T-helper 2 cell treated with Interferon-gamma antibody and Interleukin-4, amounts not matched to agents 5 μg/mL and 100 μg/mL, for 36 hours (primary cell): ENCODE measurements around the gene CRBN.

ENCODE experiments used
- DNase-seq: peaks from one replicate; pipeline ENCODE4 v3.0.0; 2021; ENCODE audit warnings: low spot score
- H3K27ac Mint-ChIP-seq: one replicate; pipeline ENCODE4 v1.8.0; 2021; ENCODE audit warnings: mild to moderate bottlenecking, mixed read lengths
- H3K27me3 Mint-ChIP-seq: one replicate; pipeline ENCODE4 v1.8.0; 2021; ENCODE audit warnings: low read depth, mixed read lengths
- H3K36me3 Mint-ChIP-seq: one replicate; pipeline ENCODE4 v1.8.0; 2021; ENCODE audit warnings: low read depth, mixed read lengths
- H3K4me1 Mint-ChIP-seq: one replicate; pipeline ENCODE4 v1.8.0; 2021; ENCODE audit warnings: low read depth, mixed read lengths
- H3K4me3 Mint-ChIP-seq: one replicate; pipeline ENCODE4 v1.8.0; 2022; ENCODE audit warnings: mild to moderate bottlenecking, moderate library complexity, mixed read lengths
- H3K9me3 Mint-ChIP-seq: one replicate; pipeline ENCODE4 v1.8.0; 2021; ENCODE audit warnings: mixed read lengths

Gene CRBN

DNA sequence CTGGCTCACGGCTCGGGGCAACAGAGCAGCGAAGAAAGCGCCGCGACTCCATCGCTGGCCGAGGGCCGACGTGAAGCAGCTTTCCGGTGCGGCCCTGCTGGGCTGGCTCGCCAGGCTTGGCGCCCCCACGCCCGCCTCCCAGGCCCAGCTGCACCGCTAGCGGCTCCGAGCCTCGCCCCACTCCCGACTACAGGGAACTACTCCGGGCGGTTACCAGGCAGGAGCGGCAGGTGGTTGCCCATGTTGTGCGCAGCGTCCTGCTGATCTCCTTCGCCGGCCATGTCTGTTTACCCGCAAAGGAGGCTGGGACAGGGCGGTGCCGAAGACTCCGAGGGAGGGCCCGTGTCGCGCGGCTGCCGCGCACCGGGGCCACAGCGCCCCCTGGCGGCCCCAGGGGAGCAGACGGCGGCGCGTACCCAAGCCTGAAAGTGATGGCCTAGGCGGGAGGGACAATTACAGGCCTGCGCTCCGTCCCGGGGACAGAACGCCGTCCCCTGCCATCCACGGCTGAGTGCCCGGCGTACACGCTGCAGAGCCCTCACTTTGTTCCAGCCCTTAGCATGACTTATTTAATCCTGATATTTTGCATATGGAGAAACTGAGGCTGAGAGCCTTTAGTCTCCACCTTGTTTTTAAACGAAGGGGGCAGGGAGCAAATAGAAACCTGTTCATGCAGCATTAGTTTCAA is at the start of gene CRBN:
Gene CRBN, minus strand, starts transcription at position 285 of the 688 bp plus-strand sequence. Its CDS starts 4 bp downstream, at position 281.
- H3K4me1 Mint-ChIP-seq, result peaks cover 48% of the 10 kb centered on the region
- peaks cover 30% of the 10 kb centered on the region for H3K36me3 Mint-ChIP-seq
- H3K9me3 Mint-ChIP-seq, result no peaks in the 10 kb centered on the region
- H3K27ac Mint-ChIP-seq, result peak within 1 kb of the TSS; percentile 92
- peaks cover 5% of the 10 kb centered on the region for H3K27me3 Mint-ChIP-seq
- peak within 1 kb of the TSS; percentile 95 for H3K4me3 Mint-ChIP-seq
- DNase-seq, result peak; percentile 90

DNA sequence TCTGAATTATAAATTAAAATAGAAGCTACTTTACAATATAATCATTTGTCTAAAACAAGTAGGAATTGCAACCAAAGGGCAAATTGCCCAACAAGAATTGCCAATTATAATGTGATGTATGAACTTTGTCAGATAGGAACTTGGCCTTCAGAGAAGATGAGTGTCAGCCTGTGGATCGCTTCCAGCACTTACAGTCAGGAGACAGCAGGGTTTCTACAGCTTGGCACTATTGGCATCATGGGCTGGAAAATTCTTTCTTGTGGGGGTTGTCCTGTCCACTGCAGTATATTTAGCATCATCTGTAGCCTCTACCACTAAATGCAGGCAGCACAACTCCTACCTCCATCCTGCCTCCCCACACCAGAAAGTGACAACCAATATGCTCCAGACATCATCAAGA is 48.1 kb upstream of the CRBN start:
- Mint-ChIP-seq H3K4me3 (no peak overlapping the region), H3K4me1 (no peaks in the 10 kb centered on the region), H3K27me3 (no peaks in the 10 kb centered on the region), H3K9me3 (no peaks in the 10 kb centered on the region), H3K36me3 (no peaks in the 10 kb centered on the region), H3K27ac (no peak overlapping the region)
- no peak for DNase-seq

DNA sequence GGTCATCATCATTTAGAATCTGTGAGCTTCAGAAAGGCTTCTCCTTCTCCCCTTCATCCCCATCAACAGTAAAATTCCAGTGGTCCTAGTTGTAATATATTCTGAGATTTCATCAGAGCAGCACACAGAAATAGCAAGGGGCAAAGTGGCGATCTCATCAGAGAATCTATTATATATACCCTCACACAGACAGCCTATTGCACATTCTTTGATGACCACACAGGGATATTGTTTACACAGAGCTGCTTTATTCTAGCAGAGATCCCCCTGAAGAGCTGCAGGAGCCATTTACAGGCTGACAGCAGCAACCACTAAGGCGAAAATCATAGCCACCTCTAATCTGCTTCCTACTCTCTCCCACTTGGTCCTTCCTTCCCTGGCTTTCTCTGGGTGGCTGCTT is 42.0 kb upstream of the CRBN start:
- no peaks in the 10 kb centered on the region for H3K9me3 Mint-ChIP-seq
- H3K4me3 Mint-ChIP-seq, result no peak overlapping the region
- DNase-seq, result no peak
- H3K27me3 Mint-ChIP-seq, result no peaks in the 10 kb centered on the region
- no peaks in the 10 kb centered on the region for H3K36me3 Mint-ChIP-seq
- no peaks in the 10 kb centered on the region for H3K4me1 Mint-ChIP-seq
- H3K27ac Mint-ChIP-seq, result no peak overlapping the region

DNA sequence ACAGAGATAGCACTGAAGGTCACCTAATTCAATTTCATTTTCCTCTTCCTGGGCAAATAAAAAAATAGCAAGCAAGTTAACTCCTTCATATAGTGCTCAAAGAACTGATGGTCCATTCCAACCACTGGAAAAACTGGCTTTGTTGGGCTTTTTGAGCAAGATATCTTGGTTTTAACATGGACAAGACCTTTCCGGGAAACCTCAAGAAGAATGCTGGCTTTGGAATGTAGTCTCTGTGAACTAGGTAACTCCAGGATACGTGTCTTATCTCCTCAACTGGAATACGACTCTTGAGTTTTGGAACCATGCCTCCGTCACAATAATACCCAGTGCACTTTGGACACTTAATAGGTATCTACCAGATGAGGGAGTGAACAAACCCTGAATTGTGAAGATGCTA is 36.9 kb upstream of the CRBN start:
- H3K27me3 Mint-ChIP-seq, result no peaks in the 10 kb centered on the region
- H3K4me1 Mint-ChIP-seq, result no peaks in the 10 kb centered on the region
- no peak overlapping the region for H3K27ac Mint-ChIP-seq
- no peak for DNase-seq
- H3K36me3 Mint-ChIP-seq, result no peaks in the 10 kb centered on the region
- no peak overlapping the region for H3K4me3 Mint-ChIP-seq
- no peaks in the 10 kb centered on the region for H3K9me3 Mint-ChIP-seq

DNA sequence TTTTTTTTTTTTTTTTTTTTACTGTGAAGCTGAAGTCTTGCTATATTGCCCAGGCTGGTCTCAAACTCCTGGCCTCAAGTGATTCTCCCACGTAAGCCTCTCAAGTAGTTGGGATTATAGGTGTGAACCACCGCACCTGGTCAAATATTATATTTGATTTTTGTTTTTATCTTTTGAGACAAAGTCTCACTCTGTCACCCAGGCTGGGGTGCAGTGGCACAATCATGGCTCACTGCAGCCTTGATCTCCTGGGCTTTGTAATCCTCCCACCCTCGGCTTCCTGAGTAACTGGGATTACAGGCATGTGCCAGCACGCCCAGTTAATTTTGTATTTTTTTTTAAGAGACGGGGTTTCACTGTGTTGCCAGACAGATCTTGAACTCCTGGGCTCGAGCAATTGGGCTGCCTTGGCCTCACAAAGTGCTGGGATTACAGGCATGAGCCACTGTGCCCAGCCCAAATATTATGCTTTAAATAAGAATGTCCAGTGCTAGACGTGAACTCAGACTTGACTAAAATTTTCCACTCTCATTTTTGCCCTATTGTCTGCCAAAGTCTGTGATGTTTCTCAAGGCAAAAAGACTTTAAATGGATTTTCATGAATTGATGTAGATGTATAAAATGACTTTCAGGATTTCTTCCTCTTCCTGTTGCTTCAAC is 33.4 kb upstream of the CRBN start:
- Mint-ChIP-seq H3K36me3 (no peaks in the 10 kb centered on the region), H3K4me1 (no peaks in the 10 kb centered on the region), H3K4me3 (no peak overlapping the region), H3K27me3 (no peaks in the 10 kb centered on the region), H3K27ac (no peak overlapping the region), H3K9me3 (no peaks in the 10 kb centered on the region)
- DNase-seq, result no peak

DNA sequence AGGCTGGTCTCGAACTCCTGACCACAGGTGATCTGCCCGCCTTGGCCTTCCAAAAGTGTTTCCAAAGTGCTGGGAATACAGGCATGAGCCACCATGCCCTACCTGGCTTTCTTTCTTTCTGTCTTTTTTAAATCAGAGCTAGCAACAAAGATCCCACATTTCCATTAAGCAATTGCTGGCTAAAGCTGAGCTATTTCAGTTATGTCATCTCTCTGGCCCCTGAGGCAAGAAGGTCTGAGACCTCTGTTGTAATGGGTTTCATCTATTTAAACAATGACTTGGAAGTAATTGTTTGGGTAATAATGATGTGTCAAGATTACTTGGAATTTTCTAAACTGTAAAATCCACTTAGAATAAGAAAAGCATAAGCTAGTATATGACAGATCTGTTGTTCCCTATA is 30.2 kb upstream of the CRBN start:
- Mint-ChIP-seq H3K27me3 (no peaks in the 10 kb centered on the region), H3K27ac (no peak overlapping the region), H3K4me3 (no peak overlapping the region), H3K9me3 (no peaks in the 10 kb centered on the region), H3K4me1 (no peaks in the 10 kb centered on the region), H3K36me3 (no peaks in the 10 kb centered on the region)
- no peak for DNase-seq

DNA sequence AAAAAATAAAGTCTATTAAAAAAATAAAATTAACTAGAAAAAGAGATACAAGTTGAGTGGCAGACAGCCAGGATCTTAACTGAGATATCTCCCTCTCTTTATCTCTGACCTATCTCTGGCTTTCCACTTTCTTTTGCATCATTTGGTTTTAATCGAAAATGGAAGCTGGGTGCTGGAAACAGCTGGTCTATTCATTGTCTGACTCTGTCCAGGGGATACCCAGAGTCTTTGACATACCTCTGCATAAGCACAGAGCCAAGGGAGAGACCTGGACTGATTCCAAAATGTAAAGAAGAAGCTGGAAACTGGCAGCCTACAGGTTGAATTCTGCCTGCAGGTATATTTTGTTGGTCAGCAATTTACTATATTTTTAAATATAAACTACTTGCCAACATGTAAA is 29.6 kb upstream of the CRBN start:
- no peaks in the 10 kb centered on the region for H3K9me3 Mint-ChIP-seq
- H3K4me3 Mint-ChIP-seq, result no peak overlapping the region
- no peaks in the 10 kb centered on the region for H3K4me1 Mint-ChIP-seq
- no peaks in the 10 kb centered on the region for H3K36me3 Mint-ChIP-seq
- H3K27ac Mint-ChIP-seq, result no peak overlapping the region
- no peak for DNase-seq
- peaks cover 1% of the 10 kb centered on the region for H3K27me3 Mint-ChIP-seq

DNA sequence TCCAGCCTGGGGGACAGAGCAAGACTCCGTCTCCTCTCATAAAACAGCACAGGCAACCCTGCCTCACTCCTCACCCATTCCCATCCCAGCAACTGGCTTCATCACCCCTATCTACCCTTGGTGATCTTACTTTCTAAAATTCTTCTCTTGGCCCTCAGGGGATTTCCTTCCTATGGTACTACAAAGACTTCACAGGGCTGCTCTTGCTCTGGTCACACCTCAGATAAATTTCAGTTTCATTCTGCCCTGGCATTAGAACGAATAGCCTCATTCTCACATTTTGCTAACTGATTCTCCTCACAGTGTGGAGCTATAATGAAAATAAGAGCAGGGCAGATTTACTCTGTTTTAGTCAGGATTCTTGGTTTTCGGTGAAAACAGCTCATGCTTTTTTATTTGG is 22.1 kb upstream of the CRBN start:
- DNase-seq, result no peak
- Mint-ChIP-seq H3K27me3 (peaks cover 7% of the 10 kb centered on the region), H3K36me3 (no peaks in the 10 kb centered on the region), H3K4me1 (peaks cover 8% of the 10 kb centered on the region), H3K27ac (no peak overlapping the region), H3K4me3 (no peak overlapping the region), H3K9me3 (no peaks in the 10 kb centered on the region)

DNA sequence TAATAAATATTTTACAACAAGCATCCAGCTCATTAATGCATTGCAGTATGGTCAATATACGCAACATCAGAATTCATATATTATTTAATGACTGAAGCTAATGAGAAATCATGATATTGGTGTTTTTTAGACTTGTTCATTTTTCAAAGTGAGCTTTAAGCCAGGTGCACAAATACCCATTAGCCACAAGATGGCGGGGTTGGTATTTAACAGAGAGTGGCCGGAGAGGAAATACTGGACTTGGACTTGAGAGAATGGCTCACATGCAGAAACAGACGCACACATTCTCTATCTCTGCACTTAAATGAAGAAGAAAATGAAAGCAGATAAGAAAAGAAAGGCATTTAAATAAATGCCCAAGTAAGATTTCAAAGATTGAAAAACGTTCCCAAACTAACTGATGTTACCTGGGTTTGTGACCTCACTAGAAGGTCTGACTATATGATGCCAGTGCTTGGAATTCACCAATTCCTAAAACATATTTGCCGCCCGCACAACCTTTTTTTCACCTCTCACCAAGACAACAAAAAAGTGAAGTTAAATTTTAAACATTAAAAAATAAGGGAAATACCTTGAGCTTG is 21.2 kb upstream of the CRBN start:
- no peak for DNase-seq
- H3K27ac Mint-ChIP-seq, result no peak overlapping the region
- H3K4me3 Mint-ChIP-seq, result no peak overlapping the region

DNA sequence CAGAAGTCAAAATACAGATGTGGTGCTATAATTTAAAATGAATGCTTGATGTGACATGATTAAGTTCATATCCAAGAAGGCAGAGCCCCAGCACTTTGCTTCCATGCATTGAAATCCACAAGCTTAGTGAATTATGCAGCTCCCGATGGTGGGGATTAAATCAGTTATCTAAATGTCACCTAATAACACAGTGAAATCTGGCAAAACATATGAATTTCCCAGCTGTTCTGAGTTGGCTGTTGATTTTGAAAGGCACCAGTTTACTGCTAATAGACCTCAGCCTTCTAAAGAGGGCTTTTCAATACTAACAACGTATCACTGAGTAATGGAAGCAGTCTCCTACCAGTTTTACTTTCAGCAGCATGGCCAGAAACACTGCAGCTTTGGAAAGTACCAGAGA is 19.8 kb upstream of the CRBN start:
- peaks cover 7% of the 10 kb centered on the region for H3K27me3 Mint-ChIP-seq
- no peaks in the 10 kb centered on the region for H3K36me3 Mint-ChIP-seq
- no peak overlapping the region for H3K4me3 Mint-ChIP-seq
- H3K4me1 Mint-ChIP-seq, result peaks cover 11% of the 10 kb centered on the region
- DNase-seq, result no peak
- H3K27ac Mint-ChIP-seq, result no peak overlapping the region
- H3K9me3 Mint-ChIP-seq, result no peaks in the 10 kb centered on the region

More for the DNA sequence above, 21.2 kb upstream of the CRBN start:
- Mint-ChIP-seq H3K27me3 (peaks cover 7% of the 10 kb centered on the region), H3K9me3 (no peaks in the 10 kb centered on the region), H3K36me3 (no peaks in the 10 kb centered on the region), H3K4me1 (peaks cover 8% of the 10 kb centered on the region)

DNA sequence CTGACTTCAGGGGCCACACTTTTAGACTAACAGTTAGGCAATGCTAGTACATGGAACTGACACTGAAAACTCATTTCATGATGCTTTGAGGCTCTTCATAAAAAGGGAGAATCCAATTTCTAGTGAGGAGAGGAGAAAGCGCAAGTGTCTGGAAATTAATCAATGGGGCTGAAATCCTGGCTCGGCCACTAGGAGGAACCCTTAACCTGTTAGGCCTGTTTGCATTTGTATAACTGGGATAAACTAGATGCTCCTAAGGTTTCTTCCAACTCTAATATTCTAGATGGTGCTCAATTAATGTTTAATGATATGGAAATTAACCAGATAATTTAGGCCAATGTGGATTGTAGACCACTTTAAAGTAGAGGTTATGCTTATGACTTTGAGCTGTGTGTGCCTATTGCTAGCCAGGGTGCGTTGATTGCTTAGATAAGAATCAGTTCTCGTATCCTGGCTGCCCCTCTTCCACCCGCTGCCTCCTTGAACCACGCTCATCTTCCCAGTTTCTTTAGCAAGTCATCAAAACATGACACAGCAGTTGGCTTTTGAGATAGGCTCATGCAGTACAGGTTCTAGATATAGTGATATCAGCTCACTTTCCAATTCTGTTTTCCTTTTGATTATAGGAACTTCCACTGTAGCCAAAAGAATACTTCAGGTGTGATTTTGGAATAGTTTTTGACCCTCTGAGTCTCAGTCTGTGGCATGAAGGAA is 16.8 kb upstream of the CRBN start:
- Mint-ChIP-seq H3K4me1 (peaks cover 21% of the 10 kb centered on the region), H3K36me3 (no peaks in the 10 kb centered on the region), H3K9me3 (no peaks in the 10 kb centered on the region), H3K27me3 (peaks cover 2% of the 10 kb centered on the region), H3K4me3 (no peak overlapping the region), H3K27ac (no peak overlapping the region)
- no peak for DNase-seq

DNA sequence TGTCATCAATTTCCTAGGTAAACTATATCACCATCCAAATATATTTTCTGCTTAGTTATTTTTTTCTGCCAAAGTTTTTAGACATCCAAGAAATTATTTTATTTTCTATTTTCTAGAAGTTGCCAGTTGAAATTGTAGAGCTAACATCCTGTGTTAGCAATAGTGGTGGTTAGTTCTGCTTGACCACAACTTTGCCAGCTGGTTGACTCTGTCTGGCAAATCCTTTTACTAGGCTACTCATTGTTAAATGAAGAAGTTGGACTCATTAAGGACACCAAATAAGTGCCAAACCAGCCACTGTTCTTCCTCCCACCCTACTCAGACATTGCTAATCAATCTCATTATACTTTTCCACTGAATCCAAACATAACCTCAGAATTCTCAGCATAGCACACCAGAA is 15.4 kb upstream of the CRBN start:
- H3K27ac Mint-ChIP-seq, result no peak overlapping the region
- H3K4me3 Mint-ChIP-seq, result no peak overlapping the region
- no peaks in the 10 kb centered on the region for H3K9me3 Mint-ChIP-seq
- H3K36me3 Mint-ChIP-seq, result no peaks in the 10 kb centered on the region
- peaks cover 27% of the 10 kb centered on the region for H3K4me1 Mint-ChIP-seq
- no peak for DNase-seq
- peaks cover 4% of the 10 kb centered on the region for H3K27me3 Mint-ChIP-seq

DNA sequence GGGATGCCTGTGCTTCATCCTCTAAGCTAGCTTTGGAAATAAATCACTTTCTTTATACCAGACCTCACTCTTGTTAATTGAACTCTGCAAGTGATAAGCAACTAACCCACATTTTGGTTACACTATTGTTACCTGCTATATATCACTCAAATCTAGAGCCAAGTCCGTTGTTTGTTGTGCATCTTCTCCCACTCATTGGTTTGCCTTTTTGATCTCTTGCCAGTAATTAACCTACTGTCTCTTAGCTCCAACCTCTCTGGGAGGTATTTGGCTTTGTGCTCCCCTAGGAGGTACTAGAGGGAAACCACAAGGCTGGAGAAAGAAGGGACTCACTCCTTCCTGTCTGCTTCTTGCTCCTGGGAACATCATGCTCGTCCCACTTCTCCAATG is 12.8 kb upstream of the CRBN start:
- peaks cover 1% of the 10 kb centered on the region for H3K9me3 Mint-ChIP-seq
- no peak for DNase-seq
- peaks cover 39% of the 10 kb centered on the region for H3K4me1 Mint-ChIP-seq
- H3K27ac Mint-ChIP-seq, result peak overlapping the region; percentile 86
- H3K36me3 Mint-ChIP-seq, result no peaks in the 10 kb centered on the region
- H3K4me3 Mint-ChIP-seq, result peak overlapping the region; percentile 73
- H3K27me3 Mint-ChIP-seq, result peaks cover 4% of the 10 kb centered on the region

DNA sequence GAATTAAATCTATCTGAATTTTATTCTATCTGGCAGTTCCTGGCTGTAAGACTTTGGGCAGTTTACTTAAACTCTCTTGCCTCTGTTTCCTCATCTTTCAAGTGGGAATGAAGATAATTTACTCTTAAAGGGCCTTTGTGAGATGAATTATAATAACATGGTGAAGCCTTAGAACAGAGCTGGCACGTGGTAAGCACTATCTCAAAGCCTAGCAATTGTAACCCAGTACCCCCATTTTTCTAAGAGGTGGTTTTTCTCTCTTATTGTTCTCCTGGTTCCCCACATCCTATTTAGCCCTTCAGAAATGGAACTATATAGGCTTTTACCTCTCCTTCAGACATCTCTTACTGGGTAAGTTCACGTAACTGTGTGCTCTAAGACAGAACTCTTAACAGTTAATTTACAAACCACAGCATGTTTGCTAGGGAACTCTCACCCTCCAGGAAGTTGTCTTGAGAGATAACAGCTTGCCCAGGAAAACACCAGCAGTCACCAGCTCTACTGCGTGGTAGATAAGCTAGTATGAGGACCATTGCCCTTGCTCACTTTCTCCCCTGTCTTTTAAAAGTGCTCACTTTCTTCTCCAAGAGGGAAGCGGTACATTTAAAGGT is 12.3 kb upstream of the CRBN start:
- no peaks in the 10 kb centered on the region for H3K36me3 Mint-ChIP-seq
- peak; percentile 26 for DNase-seq
- H3K4me1 Mint-ChIP-seq, result peaks cover 39% of the 10 kb centered on the region
- peak overlapping the region; percentile 86 for H3K27ac Mint-ChIP-seq
- peaks cover 4% of the 10 kb centered on the region for H3K9me3 Mint-ChIP-seq
- H3K27me3 Mint-ChIP-seq, result peaks cover 4% of the 10 kb centered on the region
- peak overlapping the region; percentile 73 for H3K4me3 Mint-ChIP-seq
